OCI-LY7 (cell line): ENCODE results near the gene CELF6. TPM values are rescaled to one million over a fixed set of nuclear protein-coding genes. Genes with fewer than 3 reads are reported as not detected.

Experiments used
- BruUV-seq: library from RNA; stranded (reverse); fragments of 400-500 nt; replicated peaks from 2 replicates; lab custom pipeline; 2021; lab: Mats Ljungman, UMichigan
- CTCF ChIA-PET: fragments of 300-600 bp; sonication (Branson Sonifier 250); formaldehyde crosslinking; loops from one replicate; lab custom pipeline; 2022; ENCODE audit warnings: antibody characterized with exemption; ENCODE audit not compliant: unreplicated experiment; lab: Charles Lee
- POLR2A ChIA-PET: fragments of 300-600 bp; sonication (Branson Sonifier 250); formaldehyde crosslinking; loops from one replicate; lab custom pipeline; 2022; ENCODE audit warnings: antibody characterized with exemption; lab: Charles Lee
- DNase-seq: peaks from one replicate; pipeline ENCODE4 v3.0.0-alpha.2; 2015; ENCODE audit warnings: low spot score
- H2AFZ ChIP-seq: fragments of 200-600 bp; sonication (generic), shearing (Covaris generic); 2 replicates; pipeline ENCODE4 v1.6.1; 2014; ENCODE audit warnings: mild to moderate bottlenecking, antibody characterized with exemption, low read length, moderate library complexity
- H3K27ac ChIP-seq: fragments of 200-600 bp; sonication (generic); 2 replicates; pipeline ENCODE4 v1.5.1; 2014; ENCODE audit warnings: mixed run types, low read depth, mild to moderate bottlenecking, moderate library complexity, low read length, inconsistent platforms; ENCODE audit not compliant: poor library complexity, severe bottlenecking
- H3K36me3 ChIP-seq: fragments of 200-600 bp; sonication (generic); 2 replicates; pipeline ENCODE4 v1.6.1; 2014; ENCODE audit warnings: mild to moderate bottlenecking, antibody characterized with exemption, low read length, moderate library complexity, mixed read lengths; ENCODE audit not compliant: insufficient read depth
- H3K4me1 ChIP-seq: fragments of 200-600 bp; sonication (generic); 2 replicates; pipeline ENCODE4 v1.5.1; 2014; ENCODE audit warnings: mild to moderate bottlenecking, low read length; ENCODE audit not compliant: insufficient read depth, poor library complexity, severe bottlenecking
- H3K4me2 ChIP-seq: fragments of 200-600 bp; sonication (generic); 2 replicates; pipeline ENCODE4 v1.6.1; 2014; ENCODE audit warnings: mild to moderate bottlenecking, low read length
- H3K4me3 ChIP-seq: fragments of 200-600 bp; sonication (generic); 2 replicates; pipeline ENCODE4 v1.5.1; 2014; ENCODE audit warnings: mild to moderate bottlenecking, low read depth, low read length; ENCODE audit not compliant: poor library complexity, severe bottlenecking
- H3K79me2 ChIP-seq: fragments of 200-600 bp; sonication (generic); 2 replicates; pipeline ENCODE4 v1.6.1; 2016; ENCODE audit warnings: low read depth, mild to moderate bottlenecking, low read length, moderate library complexity, mixed read lengths; ENCODE audit not compliant: insufficient read depth
- H3K9me2 ChIP-seq: fragments of 200-600 bp; sonication (generic); 2 replicates; pipeline ENCODE4 v1.6.1; 2016; ENCODE audit warnings: mild to moderate bottlenecking, low read length, mixed read lengths; ENCODE audit not compliant: insufficient read depth
- H3K9me3 ChIP-seq: fragments of 200-600 bp; sonication (generic); 2 replicates; pipeline ENCODE4 v1.6.1; 2014; ENCODE audit warnings: mild to moderate bottlenecking, mixed run types, low read length, mixed read lengths
- H4K20me1 ChIP-seq: fragments of 200-600 bp; sonication (generic); 2 replicates; pipeline ENCODE4 v1.6.1; 2014; ENCODE audit warnings: mild to moderate bottlenecking, antibody characterized with exemption, low read length, moderate library complexity, mixed read lengths; ENCODE audit not compliant: insufficient read depth
- CTCF ChIP-seq: fragments of 200-600 bp; sonication (generic); conservative IDR thresholded peaks from 2 replicates; pipeline ENCODE4 v1.5.1; 2014; ENCODE audit warnings: mild to moderate bottlenecking, antibody characterized with exemption, low read length, moderate library complexity, mixed read lengths
- EZH2phosphoT487 ChIP-seq: fragments of 200-600 bp; sonication (generic); IDR thresholded peaks from 2 replicates; pipeline ENCODE4 v1.6.1; 2018; ENCODE audit warnings: low read depth, borderline replicate concordance, mild to moderate bottlenecking, mixed run types, antibody characterized with exemption, low read length, moderate library complexity, mixed read lengths
- intact Hi-C: fragments of 100-400 bp; cut with micrococcal nuclease; formaldehyde crosslinking; loops from one replicate; pipeline ENCODE4 v1.10.0; 2022; ENCODE audit not compliant: unreplicated experiment
- total RNA-seq, 2 experiments: library from RNA; depleted of rRNA in 1 of 2; stranded (reverse); fragments of >200 nt in 1 of 2; shearing (Covaris generic) in 1 of 2; gene quantifications; 2 replicates each; pipeline ENCODE4 v1.2.3, GENCODE V29; 2014 to 2022

CELF6 gene
- total RNA-seq, 2 experiments from 2014 or later = 0.78 to 0.79 TPM

DNA sequence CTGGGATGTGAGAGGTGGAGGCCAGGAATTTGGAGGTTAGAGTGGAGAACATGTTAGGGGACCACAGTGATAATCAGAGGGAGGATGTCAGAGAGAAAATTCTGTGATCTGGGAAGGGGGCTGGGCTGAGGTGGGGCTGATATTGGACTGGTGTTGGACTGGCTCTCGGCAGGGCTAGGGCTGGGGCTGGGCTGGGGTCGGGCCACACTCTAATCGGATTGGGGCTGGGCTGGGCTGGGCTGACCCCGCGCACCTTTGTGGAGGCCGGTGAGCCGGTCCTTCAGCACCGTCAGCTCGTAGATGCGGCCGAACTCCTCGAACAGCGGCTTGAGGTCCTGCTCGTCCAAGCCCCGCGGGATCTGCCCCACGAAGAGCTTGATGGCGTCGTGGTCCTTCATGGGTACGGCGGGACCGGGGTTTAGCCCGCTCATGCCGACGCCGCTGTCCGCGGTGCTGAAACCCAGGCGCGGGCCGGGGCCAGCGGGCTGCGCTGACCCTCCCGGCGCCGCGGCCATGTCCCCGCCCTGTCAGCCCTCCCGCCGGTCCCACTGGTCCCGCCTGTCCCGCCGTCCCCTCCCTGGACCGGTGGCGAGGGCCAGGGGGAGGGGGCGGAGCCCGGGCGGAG is 485 bp downstream of the CELF6 start:
- H3K4me1 ChIP-seq = no peaks in the 10 kb centered on the region
- POLR2A ChIA-PET = no interaction called here
- BruUV-seq = no TSS peak

GRCh38 chr15:72318408-72318942 is 1.5 kb downstream of the CELF6 start:
- intact Hi-C loops = loop anchor here (10.0 kb wide), 3 partner anchors 266 to 766 kb away; no protein-coding TSS in a partner anchor
- POLR2A ChIA-PET = no interaction called here
- Histone ChIP-seq H3K9me3 (peaks cover 1% of the 10 kb centered on the region; the same call in 1 of the 2 replicates), H3K9me2 (no peaks in the 10 kb centered on the region), H3K4me1 (no peaks in the 10 kb centered on the region), H3K79me2 (no peaks in the 10 kb centered on the region), H3K36me3 (no peaks in the 10 kb centered on the region), H3K4me2 (no peak overlapping the region), H2AFZ (no peak overlapping the region), H4K20me1 (no peaks in the 10 kb centered on the region), H3K4me3 (no peak overlapping the region), H3K27ac (no peak overlapping the region)
- CTCF ChIA-PET = no interaction called here
- TF ChIP-seq EZH2phosphoT487 (no peak), CTCF (no peak)
- no peak for DNase-seq
- BruUV-seq = no TSS peak

More for the DNA sequence above, 485 bp downstream of the CELF6 start:
- TF ChIP-seq CTCF (no peak), EZH2phosphoT487 (no peak)
- Histone ChIP-seq H3K9me2 (no peaks in the 10 kb centered on the region), H3K4me2 (no peak overlapping the region), H3K79me2 (no peaks in the 10 kb centered on the region), H3K27ac (no peak overlapping the region), H3K9me3 (peaks cover 8% of the 10 kb centered on the region; the same call in 1 of the 2 replicates), H2AFZ (no peak overlapping the region), H3K36me3 (no peaks in the 10 kb centered on the region), H4K20me1 (no peaks in the 10 kb centered on the region), H3K4me3 (no peak overlapping the region)
- intact Hi-C loops = loop anchor here (10.0 kb wide), 3 partner anchors 265 to 765 kb away; no protein-coding TSS in a partner anchor
- DNase-seq = no peak
- CTCF ChIA-PET = no interaction called here

DNA sequence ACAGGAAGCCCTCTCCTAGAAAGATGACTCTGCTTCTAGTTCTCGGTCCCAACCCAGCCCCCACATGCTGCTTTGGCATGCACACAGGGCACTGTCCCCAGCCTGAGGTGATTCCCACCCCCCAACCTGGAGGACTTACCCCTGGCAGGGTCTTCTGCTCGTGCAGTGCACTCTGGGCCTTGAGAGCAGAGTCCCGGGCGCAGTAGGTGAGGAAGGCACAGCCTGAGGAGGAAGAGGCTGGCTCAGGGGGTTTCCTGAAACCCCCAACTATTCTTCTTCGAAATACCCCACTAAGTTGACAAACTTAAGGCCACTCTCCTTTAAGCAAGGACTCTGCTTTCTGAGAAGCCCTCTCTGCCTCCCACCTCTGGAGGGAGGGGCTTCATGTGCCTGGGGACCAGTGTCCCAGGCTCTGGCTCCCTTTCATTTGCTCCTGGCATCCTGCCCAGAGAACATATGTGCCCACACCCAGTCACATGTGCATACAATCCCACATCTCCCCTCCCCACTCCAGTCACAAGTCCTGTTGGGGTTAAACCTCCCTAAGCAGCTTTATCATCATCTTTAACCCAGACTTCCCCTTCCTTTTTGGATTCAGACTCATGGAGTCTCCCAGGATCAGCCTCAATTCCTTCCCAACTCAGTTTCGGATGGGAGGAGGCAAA is 4.1 kb downstream of the CELF6 start:
- H3K4me1 ChIP-seq = no peaks in the 10 kb centered on the region

More for the DNA sequence above, 4.1 kb downstream of the CELF6 start:
- POLR2A ChIA-PET = no interaction called here
- Histone ChIP-seq H3K9me2 (no peaks in the 10 kb centered on the region), H3K4me2 (no peak overlapping the region), H2AFZ (no peak overlapping the region), H3K79me2 (no peaks in the 10 kb centered on the region), H3K36me3 (no peaks in the 10 kb centered on the region), H4K20me1 (no peaks in the 10 kb centered on the region), H3K9me3 (no peaks in the 10 kb centered on the region), H3K27ac (no peak overlapping the region), H3K4me3 (no peak overlapping the region)
- no TSS peak for BruUV-seq
- CTCF ChIA-PET = no interaction called here
- no peak for TF ChIP-seq EZH2phosphoT487
- TF ChIP-seq CTCF = no peak
- no peak for DNase-seq
- intact Hi-C loops = loop anchor here (10.0 kb wide), 3 partner anchors 269 to 769 kb away; no protein-coding TSS in a partner anchor
